GM19193 (cell line): ENCODE data around the gene SMO.

Experiments used
- POLR2A ChIP-seq: IDR thresholded peaks from 4 replicates; pipeline ENCODE4 v1.6.1; 2011; ENCODE audit not compliant: insufficient read depth, insufficient read length; ENCODE audit errors: extremely low read depth

The SMO gene

GRCh38 chr7:129189661-129190310 lies 1.4 kb downstream of the SMO start:
- TF ChIP-seq POLR2A: no peak

- no peak for TF ChIP-seq POLR2A
Measured at GRCh38 chr7:129191272-129191671, 2.8 kb downstream of the SMO start.

GRCh38 chr7:129193892-129194291 lies 5.5 kb downstream of the SMO start:
- no peak for TF ChIP-seq POLR2A

- TF ChIP-seq POLR2A: no peak
Measured at GRCh38 chr7:129197771-129198170, 9.3 kb downstream of the SMO start.

GRCh38 chr7:129199406-129199805 lies 11.0 kb downstream of the SMO start:
- no peak for TF ChIP-seq POLR2A

GRCh38 chr7:129202058-129202777 lies 13.8 kb downstream of the SMO start:
- no peak for TF ChIP-seq POLR2A

GRCh38 chr7:129203050-129203741 lies 14.8 kb downstream of the SMO start:
- TF ChIP-seq POLR2A: no peak

GRCh38 chr7:129205126-129205818 lies 16.8 kb downstream of the SMO start:
- TF ChIP-seq POLR2A: no peak

- TF ChIP-seq POLR2A: no peak
Measured at GRCh38 chr7:129205987-129206785, 17.8 kb downstream of the SMO start.

- no peak for TF ChIP-seq POLR2A
Measured at GRCh38 chr7:129208667-129209066, 20.2 kb downstream of the SMO start.

GRCh38 chr7:129209067-129209926 lies 20.9 kb downstream of the SMO start:
- TF ChIP-seq POLR2A: no peak

GRCh38 chr7:129210256-129210988 lies 22.0 kb downstream of the SMO start:
- TF ChIP-seq POLR2A: no peak

GRCh38 chr7:129210989-129211312 lies 22.5 kb downstream of the SMO start:
- TF ChIP-seq POLR2A: no peak
